BLaER1 treated with 17β-estradiol and CSF1 and Interleukin-3, amounts not matched to agents 10 nM and 100 nM (cell line): ENCODE measurements around the gene NPB.
A peak's percentile ranks its signal among the peaks of the same experiment; 100 is the strongest.

ENCODE experiments used
- H3K27ac ChIP-seq, 11 experiments: shearing (Covaris generic); formaldehyde crosslinking; 2 replicates each; pipeline ENCODE4 v1.8.1; 2022
- H3K27me3 ChIP-seq, 11 experiments: shearing (Covaris generic); formaldehyde crosslinking; 2 replicates each; pipeline ENCODE4 v1.8.1; 2022
- H3K36me3 ChIP-seq, 11 experiments: shearing (Covaris generic); formaldehyde crosslinking; 2 replicates each; pipeline ENCODE4 v1.8.1; 2022
- H3K4me1 ChIP-seq, 10 experiments: shearing (Covaris generic); formaldehyde crosslinking; 2 replicates each; pipeline ENCODE4 v1.8.1; 2022
- H3K4me2 ChIP-seq, 11 experiments: shearing (Covaris generic); formaldehyde crosslinking; 2 replicates each; pipeline ENCODE4 v1.8.1; 2022
- H3K4me3 ChIP-seq, 10 experiments: shearing (Covaris generic); formaldehyde crosslinking; 2 replicates each; pipeline ENCODE4 v1.8.1; 2022
- H3K9ac ChIP-seq, 11 experiments: shearing (Covaris generic); formaldehyde crosslinking; 2 replicates each; pipeline ENCODE4 v1.8.1; 2022
- H3K9me3 ChIP-seq, 11 experiments: shearing (Covaris generic); formaldehyde crosslinking; replicated peaks in 1 of 11; 2 replicates each; pipeline ENCODE4 v1.8.1; 2022
- H4K20me1 ChIP-seq, 11 experiments: shearing (Covaris generic); formaldehyde crosslinking; 2 replicates each; pipeline ENCODE4 v1.8.1; 2022
- Cebpa-rat ChIP-seq, 11 experiments: shearing (Covaris generic); IDR thresholded peaks; 2 replicates each; pipeline ENCODE4 v1.8.1; 2022

NPB gene

DNA sequence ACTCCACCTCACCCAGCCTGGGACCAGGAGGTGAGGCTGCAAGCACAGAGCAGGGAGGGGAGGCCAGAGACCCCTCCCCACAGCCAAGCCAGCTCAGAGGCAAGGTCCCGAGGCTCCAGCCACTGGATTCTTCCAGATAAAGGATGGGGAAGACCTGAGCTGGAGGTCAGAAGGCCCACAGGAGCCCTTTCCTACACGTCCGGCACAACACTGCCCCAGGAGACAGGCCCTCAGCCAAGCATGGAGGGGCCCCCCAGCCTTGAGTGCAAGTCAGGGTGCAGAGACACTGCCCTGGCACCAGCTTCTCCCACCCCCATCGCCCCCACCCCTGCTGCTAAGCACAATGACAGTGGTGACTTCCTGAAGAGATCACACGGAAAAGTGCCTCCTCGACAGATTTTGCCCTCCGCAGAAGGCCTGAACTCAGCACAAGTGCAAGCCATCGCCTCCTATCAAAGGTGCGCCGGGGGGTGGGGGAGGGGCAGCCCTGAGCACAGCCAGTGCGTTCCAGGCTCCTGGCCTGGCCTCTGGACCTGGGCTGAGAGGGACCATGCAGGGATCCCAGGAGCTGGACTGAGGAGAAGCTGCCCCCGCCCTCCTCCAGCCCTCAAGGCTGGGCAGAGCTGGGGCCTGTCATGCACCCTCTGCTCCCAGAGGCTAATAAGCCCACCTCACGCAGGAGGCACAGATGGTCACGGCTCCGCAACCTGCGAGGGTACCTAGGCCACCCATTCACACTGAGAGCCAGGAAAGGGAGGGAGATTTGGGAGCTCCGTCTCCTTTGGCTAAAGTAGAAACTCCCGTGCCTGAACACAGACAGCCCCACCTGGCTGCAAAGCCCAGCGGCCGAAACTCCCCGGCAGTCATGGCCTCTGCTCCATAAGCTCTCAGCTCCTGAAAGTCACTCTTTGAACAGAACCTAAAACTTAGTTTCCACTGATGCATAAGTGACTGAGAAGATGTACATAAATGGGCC is 22.8 kb downstream of the NPB start:
- peak overlapping the region in 10 of 11 experiments; percentile 62 to 99 (median 98); a peak in 20 of 22 replicates for H3K27ac ChIP-seq
- peak overlapping the region; percentile 43 to 99 (median 91) for H3K4me3 ChIP-seq
- H3K4me2 ChIP-seq = peak overlapping the region; percentile 98 to 100 (median 100)
- TF ChIP-seq Cebpa-rat (IDR thresholded peaks at IDR 0.05) = no peak
- H3K27me3 ChIP-seq = peaks cover 15 to 21% (median 19%) of the 10 kb centered on the region in 11 experiments
- H4K20me1 ChIP-seq = peaks cover 20 to 73% (median 44%) of the 10 kb centered on the region in 11 experiments
- H3K9me3 ChIP-seq = no peaks in the 10 kb centered on the region
- peak overlapping the region; percentile 76 to 99 (median 94) for H3K9ac ChIP-seq
- peaks cover 72 to 85% (median 81%) of the 10 kb centered on the region in 10 experiments for H3K4me1 ChIP-seq
- H3K36me3 ChIP-seq = peaks cover 21 to 32% (median 29%) of the 10 kb centered on the region in 11 experiments

DNA sequence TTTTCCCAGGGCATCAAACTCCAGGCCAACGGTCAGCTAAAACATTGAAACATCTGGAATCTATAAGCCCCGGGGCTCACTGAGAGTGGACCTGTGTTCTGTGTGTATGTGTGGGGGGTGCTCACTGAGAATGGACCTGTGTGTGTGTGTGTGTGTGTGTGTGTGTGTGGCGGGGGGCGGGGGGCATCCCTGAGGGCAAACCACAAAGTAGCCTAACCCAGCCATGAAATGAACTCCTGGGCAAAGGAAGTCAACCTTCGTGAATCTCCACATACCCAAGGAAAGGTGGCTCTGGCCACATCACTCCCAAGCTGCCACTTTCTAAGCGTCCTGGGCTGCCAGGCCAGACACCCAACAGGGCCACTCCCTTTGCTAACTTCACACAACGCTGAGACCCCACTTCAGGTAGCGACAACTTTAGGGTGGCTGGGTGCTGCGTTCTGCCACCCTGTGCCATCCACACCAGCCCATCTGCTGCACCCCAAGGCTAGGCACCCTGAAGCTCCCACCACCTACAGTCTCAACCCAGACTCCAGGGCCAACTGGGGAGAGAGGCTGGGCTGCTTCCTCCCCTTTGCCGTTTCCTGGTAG is 23.9 kb downstream of the NPB start:
- peak overlapping the region; percentile 89 to 99 (median 96) for H3K9ac ChIP-seq
- peaks cover 16 to 73% (median 44%) of the 10 kb centered on the region in 11 experiments; a peak in 21 of 22 replicates for H4K20me1 ChIP-seq
- H3K4me3 ChIP-seq = peak overlapping the region; percentile 91 to 99 (median 94)
- H3K4me2 ChIP-seq = peak overlapping the region; percentile 98 to 100 (median 100)
- TF ChIP-seq Cebpa-rat (IDR thresholded peaks at IDR 0.05) = no peak
- H3K36me3 ChIP-seq = peaks cover 15 to 21% (median 18%) of the 10 kb centered on the region in 11 experiments
- no peaks in the 10 kb centered on the region for H3K9me3 ChIP-seq
- H3K4me1 ChIP-seq = peaks cover 65 to 85% (median 80%) of the 10 kb centered on the region in 10 experiments
- peaks cover 15 to 24% (median 19%) of the 10 kb centered on the region in 11 experiments for H3K27me3 ChIP-seq
- H3K27ac ChIP-seq = peak overlapping the region; percentile 88 to 99 (median 98); a peak in 21 of 22 replicates

DNA sequence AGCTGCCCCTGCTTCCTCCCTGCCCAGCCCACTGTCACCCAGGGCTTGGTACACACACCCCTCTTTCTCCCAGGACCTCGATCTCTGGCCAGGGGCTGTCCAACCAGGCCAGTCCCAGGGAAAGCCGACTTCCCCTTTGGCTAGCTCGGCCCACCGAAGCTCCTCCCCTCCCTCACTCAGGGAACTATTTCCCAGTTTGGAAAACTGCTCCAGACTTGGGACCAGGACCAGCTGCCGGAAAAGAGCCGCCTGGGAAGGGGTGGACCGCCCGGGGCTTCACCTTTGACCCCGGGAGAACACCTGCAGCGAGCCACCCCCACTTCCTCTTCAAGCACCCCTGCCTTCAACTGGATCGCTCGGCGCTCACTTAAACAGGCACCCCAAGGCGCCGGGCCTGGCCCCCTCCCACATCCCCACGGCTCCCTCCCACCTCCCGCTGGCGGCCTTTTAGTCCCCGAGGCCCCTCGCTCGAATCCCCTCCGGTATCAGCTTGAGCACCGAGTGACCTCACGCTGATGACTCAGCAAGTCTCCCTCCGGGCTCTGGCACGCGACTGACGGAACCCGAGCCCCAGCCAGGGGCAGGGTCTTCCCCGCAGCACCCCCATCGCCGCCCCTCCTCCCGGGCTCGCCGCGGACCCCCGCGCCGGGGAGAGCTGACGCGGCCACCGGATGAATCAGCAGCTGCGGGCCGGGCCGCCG is 24.6 kb downstream of the NPB start:
- Histone ChIP-seq H3K27me3 (peaks cover 15 to 24% (median 19%) of the 10 kb centered on the region in 11 experiments), H3K4me1 (peaks cover 60 to 85% (median 80%) of the 10 kb centered on the region in 10 experiments), H3K4me2 (peak overlapping the region; percentile 98 to 100 (median 100)), H3K9ac (peak overlapping the region; percentile 89 to 99 (median 96)), H3K27ac (peak overlapping the region; percentile 88 to 99 (median 98)), H3K9me3 (no peaks in the 10 kb centered on the region), H4K20me1 (peaks cover 13 to 72% (median 46%) of the 10 kb centered on the region in 11 experiments; a peak in 19 of 22 replicates), H3K4me3 (peak overlapping the region; percentile 91 to 99 (median 94)), H3K36me3 (peaks cover 10 to 14% (median 13%) of the 10 kb centered on the region in 11 experiments)
- TF ChIP-seq Cebpa-rat (IDR thresholded peaks at IDR 0.05) = no peak

GRCh38 chr17:81927152-81927652 is 25.2 kb downstream of the NPB start:
- H3K4me1 ChIP-seq = peaks cover 59 to 85% (median 80%) of the 10 kb centered on the region in 10 experiments
- no peaks in the 10 kb centered on the region for H3K9me3 ChIP-seq
- peaks cover 15 to 24% (median 19%) of the 10 kb centered on the region in 11 experiments for H3K27me3 ChIP-seq
- H4K20me1 ChIP-seq = peaks cover 13 to 72% (median 40%) of the 10 kb centered on the region in 11 experiments; a peak in 20 of 22 replicates
- H3K36me3 ChIP-seq = peaks cover 7 to 8% (median 8%) of the 10 kb centered on the region in 11 experiments
- H3K9ac ChIP-seq = peak overlapping the region; percentile 89 to 99 (median 96)
- H3K4me3 ChIP-seq = peak overlapping the region; percentile 91 to 99 (median 94)
- TF ChIP-seq Cebpa-rat (IDR thresholded peaks at IDR 0.05) = no peak
- peak overlapping the region; percentile 88 to 99 (median 98) for H3K27ac ChIP-seq
- H3K4me2 ChIP-seq = peak overlapping the region; percentile 98 to 100 (median 100)

DNA sequence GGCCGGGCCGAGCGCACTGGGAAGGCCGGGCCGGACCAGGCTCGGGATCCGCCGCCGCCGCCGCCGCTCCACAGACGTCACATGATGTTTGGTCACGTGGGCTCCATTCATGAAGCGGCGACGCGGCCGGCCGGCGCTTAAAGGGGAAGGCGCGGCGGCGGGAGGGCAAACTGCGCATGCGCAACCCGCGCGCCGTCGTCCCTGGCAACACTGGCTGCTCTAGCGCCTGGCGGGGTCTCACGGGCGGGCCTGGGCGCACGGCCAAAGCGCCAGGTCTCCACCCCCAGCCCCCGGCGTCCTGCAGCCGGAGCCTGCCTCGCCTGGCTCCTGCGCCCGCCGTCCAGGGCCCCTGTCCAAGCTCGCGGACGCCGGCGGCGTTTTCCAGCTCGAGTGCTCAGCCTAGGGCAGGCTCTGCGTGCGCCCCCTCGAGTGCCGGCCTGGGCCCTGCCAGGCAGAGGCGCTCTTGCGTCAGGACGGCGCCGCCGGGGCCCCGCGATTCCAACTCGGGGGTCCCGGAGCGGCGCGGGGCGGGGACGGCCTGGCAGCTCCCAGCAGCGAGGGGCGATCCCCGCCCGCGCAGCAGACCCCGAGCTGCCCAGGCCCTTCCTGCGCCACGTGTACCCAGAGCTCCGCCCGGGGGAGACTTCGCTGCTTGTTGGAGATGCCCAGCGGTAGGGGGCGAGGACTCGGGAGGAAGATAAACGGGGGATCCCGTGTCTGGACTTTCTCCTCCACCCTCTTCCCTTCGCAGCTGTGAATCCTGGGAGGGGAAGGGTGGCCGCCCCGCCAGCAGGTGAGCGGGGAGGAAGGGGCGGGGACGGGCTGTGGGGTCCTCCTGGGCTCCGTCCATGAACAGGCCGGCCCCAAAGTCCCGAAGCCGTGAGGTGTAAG is 25.9 kb downstream of the NPB start, which contains the start of gene MAFG:
Gene MAFG (minus strand): TSS at position 83 of the 891 bp plus-strand sequence. CDS start 4,550 bp downstream, outside the sequence.
- Histone ChIP-seq H3K36me3 (peaks cover under 1 to 6% (median 1%) of the 10 kb centered on the region in 11 experiments; a peak in 19 of 22 replicates), H4K20me1 (peaks cover 10 to 72% (median 33%) of the 10 kb centered on the region in 11 experiments; a peak in 18 of 22 replicates), H3K4me1 (peaks cover 52 to 84% (median 77%) of the 10 kb centered on the region in 10 experiments), H3K27ac (peak within 1 kb of the TSS; percentile 88 to 99 (median 98)), H3K9me3 (no peaks in the 10 kb centered on the region), H3K27me3 (peaks cover 15 to 24% (median 19%) of the 10 kb centered on the region in 11 experiments), H3K4me2 (peak within 1 kb of the TSS; percentile 98 to 100 (median 100)), H3K9ac (peak within 1 kb of the TSS; percentile 89 to 99 (median 96)), H3K4me3 (peak within 1 kb of the TSS; percentile 91 to 99 (median 94))
- no peak for TF ChIP-seq Cebpa-rat (IDR thresholded peaks at IDR 0.05)

DNA sequence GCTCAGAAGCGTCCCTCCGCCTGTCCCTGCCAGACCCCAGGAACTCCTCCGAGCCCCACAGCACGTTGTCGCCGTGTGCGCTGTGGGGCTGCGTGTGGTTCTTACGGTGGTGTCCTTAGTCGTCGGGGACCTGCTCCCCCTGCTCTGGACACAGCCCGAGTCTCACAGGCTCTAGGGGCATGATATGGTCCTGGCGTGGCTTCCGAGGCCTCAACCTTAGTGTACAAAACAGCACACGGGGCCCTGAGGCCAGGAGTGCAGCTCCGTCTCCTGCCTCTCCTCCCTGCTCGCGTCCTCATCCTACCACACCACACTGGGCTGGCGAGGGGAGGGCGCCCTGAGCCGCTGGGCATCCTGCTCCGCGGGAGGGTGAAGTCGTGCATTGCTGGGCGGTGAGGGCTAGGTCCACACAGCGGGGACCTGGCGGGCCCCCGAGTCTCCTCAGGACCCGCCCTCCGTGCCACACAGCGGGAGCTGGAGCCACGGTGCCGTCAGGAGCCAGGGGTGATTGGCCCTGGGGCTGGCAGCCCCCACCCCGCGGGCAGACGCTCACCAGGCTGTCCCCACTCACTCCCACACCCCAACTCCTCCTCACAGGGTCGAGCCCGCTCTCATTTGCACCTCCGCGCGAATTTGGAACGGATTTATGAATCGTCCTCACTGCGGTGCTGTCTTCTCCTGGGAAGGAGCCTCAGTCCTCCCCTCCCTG is 26.7 kb downstream of the NPB start:
- Histone ChIP-seq H3K4me1 (peaks cover 46 to 84% (median 71%) of the 10 kb centered on the region in 10 experiments), H3K36me3 (peaks cover 0 to 13% (median 8%) of the 10 kb centered on the region in 11 experiments; a peak in 9 of 22 replicates), H3K27me3 (peaks cover 15 to 24% (median 19%) of the 10 kb centered on the region in 11 experiments), H3K27ac (peak overlapping the region in 10 of 11 experiments; percentile 93 to 99 (median 98); a peak in 18 of 22 replicates), H3K9me3 (no peaks in the 10 kb centered on the region), H4K20me1 (peaks cover 10 to 74% (median 27%) of the 10 kb centered on the region in 11 experiments; a peak in 17 of 22 replicates), H3K4me2 (peak overlapping the region; percentile 88 to 98 (median 97)), H3K4me3 (peak overlapping the region; percentile 91 to 99 (median 94)), H3K9ac (peak overlapping the region; percentile 89 to 99 (median 96))
- TF ChIP-seq Cebpa-rat (IDR thresholded peaks at IDR 0.05) = no peak
